Hepatocyte (in vitro differentiated cells): ENCODE data around the gene PLS3. TPM values are rescaled to one million over a fixed set of nuclear protein-coding genes. Genes with fewer than 3 reads are reported as not detected.

Experiments
- polyA plus RNA-seq: library from polyadenylated mRNA; unstranded; fragments of >200 nt; fragmentation: Nextera tagmentation; extraction: Ambion mirVana; gene quantifications from 2 replicates; pipeline ENCODE4 v1.2.1, GENCODE V29; 2016
- small RNA-seq: library from RNA; depleted of rRNA; stranded (forward); fragments of <200 nt; gene quantifications from one replicate; pipeline ENCODE3, GENCODE V24; 2014
- total RNA-seq: library from RNA; depleted of rRNA; stranded (reverse); fragments of >200 nt; gene quantifications from 2 replicates; pipeline ENCODE4 v1.2.3, GENCODE V29; 2014

The PLS3 gene
- total and polyA plus RNA-seq, 2 experiments from 2014 or later: 277 to 361 TPM

Small RNA genes within 50 kb of the gene (small RNA-seq; reads per million reads assigned to genes)
- not detected for gene RF00264
